GM19467 (cell line): ENCODE results near the gene MPDU1.
"Not testable (repeated sequence)": the region's sequence is repeated elsewhere in the genome, so short reads cannot be mapped to it uniquely, and the experiment has no call there.

Source experiments
- ATAC-seq: cut with Tn5 transposase; IDR thresholded peaks from one replicate; pipeline ENCODE4 v1.9.1; 2021; ENCODE audit warnings: mild to moderate bottlenecking, moderate library complexity; ENCODE audit not compliant: unreplicated experiment

The MPDU1 gene

DNA sequence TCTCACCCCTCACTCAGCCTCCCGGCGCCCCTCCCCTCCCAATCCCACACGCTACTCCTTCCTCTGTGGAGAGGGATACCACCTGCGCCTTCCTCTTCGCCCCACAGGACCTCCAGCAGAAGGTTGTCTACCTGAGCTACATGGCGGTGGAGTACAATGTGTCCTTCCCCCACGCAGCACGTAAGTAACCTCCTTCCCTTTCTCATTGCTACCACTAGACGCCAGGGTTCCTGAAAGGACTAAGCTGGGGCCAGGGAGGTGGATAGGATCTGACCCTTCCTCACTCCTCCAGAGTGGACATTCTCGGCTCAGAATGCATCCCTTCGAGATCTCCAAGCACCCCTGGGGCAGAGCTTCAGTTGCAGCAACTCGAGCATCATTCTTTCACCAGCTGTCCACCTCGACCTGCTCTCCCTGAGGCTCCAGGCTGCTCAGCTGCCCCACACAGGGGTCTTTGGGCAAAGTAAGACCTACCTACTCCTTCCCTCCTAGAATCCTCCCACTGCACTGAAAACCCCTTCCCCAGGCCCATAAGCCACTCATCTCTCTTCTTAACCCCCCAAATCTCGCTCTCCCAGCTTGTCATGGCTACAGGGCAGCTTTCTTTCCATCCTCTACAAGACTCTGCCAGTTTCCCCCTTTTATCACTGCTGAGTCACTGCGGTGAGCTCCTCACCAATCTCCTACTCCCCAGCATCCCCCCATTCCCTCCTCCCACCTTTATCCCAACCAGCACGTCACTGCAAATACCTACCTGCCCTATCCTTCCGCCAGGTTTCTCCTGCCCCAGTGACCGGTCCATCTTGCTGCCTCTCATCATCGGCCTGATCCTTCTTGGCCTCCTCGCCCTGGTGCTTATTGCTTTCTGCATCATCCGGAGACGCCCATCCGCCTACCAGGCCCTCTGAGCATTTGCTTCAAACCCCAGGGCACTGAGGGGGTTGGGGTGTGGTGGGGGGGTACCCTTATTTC is 2.8 kb upstream of the MPDU1 start:
- ATAC-seq, result no peak

GRCh38 chr17:7582396-7583252 is 1.0 kb upstream of the MPDU1 start:
- no peak for ATAC-seq

DNA sequence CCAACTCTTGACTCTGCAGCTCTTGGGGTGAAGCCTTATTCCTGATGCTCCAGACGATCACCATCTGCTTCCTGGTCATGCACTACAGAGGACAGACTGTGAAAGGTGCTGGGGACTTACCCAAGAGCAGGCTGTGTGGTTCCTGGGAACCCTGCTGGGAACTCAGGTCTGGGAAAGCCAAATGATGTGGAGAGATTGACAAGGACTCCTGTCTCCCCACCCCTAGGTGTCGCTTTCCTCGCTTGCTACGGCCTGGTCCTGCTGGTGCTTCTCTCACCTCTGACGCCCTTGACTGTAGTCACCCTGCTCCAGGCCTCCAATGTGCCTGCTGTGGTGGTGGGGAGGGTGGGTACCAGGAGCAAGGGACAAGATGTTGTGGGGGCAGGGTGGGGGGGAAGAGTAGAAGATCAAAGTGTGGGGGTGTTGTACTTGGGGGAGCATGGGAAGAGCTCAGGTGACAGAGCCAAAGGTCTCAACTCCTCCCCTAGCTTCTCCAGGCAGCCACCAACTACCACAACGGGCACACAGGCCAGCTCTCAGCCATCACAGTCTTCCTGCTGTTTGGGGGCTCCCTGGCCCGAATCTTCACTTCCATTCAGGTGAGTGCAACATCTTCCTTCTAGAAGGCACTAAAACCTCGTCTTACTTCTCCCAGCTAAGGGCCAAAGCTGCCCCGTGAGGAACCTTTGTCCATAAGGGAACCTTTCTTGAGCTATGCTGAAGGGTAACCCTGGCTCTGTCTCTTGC is 3.2 kb downstream of the MPDU1 start:
- no peak for ATAC-seq

- ATAC-seq, result no peak
Observed at GRCh38 chr17:7587420-7588151, 3.9 kb downstream of the MPDU1 start.

DNA sequence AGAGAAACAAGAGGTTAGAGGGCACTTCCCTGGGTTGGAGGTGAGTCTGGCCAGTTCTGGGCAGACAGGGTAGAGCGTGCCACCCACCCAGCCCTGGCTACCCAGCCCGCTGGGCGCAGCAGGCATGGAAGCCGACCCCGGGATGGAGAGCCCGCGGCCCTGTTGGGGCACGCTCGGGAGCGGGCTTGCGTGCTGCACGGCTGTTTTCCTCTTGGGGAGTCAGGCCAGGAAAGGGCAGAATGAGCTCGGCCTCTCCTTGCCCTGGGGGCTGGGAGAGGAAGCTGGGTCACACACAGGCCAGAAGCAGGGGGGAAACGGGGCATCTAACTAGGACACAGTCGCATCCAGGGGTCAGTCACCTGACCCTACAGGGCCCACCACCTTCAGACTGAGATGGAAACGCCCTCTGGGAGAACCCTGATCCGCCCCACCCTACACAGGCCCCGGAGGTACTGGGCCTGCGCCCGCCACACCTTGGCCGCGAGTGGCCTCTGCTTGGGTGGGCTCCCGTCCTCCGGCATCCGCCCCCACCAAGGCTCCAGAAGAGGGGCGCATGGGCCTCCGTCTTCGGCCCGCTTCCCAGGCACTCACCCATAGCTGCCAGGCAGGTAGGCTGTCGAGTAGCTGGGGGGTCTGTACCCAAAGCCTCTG is 5.0 kb downstream of the MPDU1 start:
- no peak for ATAC-seq

DNA sequence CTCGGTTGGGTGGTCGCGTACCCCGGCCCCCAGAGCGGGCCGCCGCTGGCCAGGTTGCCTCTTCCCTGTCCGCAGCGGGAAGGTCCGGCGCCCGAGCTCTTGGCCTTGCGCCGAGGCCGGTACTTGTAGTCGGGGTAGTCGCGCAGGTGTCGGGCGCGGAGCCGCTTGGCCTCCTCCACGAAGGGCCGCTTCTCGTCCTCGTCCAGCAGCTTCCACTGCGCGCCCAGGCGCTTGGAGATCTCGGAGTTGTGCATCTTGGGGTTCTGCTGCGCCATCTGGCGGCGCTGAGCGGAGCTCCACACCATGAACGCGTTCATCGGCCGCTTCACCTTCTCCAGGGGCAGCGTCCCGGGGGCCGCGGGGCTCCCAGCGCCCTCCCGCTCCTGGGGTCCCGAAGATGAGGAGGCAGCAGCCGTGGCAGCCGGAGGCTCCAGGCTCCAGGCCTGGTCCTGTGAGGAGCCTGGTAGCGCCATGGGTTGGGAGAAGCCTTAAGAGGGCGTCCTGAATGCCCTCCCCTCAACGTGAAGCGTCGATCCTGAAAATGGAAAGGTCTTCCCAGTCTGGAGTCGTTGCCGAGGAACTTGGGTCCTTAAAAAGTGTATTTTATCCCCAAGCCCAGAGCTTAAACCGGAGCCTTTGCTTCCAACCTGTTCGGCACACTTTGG is 5.7 kb downstream of the MPDU1 start:
- no peak for ATAC-seq

DNA sequence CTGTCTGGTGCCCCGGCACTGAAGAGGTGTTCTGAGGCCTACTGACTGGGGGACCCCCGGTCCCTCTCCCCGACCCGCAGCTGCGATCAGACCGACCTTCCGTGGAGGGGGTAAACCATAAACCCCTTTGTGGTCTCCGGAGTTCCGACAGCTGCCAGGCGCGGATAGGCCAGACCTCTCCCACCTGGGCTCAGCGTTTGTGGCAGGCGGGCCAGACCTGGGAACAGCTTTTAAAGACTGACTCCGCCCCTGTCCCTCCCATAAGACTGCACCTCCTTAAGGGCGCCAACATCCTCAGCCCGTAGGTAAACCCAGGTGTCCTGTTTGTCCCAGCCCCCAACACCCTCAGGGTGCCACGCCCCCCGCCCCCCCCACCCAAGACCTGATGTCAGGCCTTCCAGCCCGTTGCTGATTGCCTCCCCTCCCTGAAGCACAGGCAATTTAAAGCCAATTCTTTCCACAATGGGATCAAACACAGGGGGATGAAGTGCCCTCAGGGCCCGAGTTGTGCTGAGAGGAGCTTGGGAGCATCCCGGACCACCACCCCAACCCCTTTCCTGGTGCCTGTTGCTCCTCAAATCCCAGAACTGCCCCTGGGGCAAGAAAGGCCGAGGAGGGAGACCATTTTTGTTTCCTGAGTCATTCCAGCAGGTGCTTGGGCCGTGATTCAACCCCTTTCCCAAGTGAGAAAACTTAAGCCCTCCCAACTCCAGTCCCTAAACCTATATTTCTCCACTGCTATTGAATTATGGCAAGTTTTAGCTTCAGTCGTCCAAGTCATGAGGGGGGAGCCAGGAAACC is 6.4 kb downstream of the MPDU1 start, which contains the start of gene SOX15:
SOX15 (minus strand) TSS at position 204 of the 801 bp plus-strand sequence. CDS start 418 bp downstream, outside the sequence.
- no peak for ATAC-seq

GRCh38 chr17:7590743-7591142 is 7.1 kb downstream of the MPDU1 start:
- no peak for ATAC-seq

GRCh38 chr17:7591596-7591995 is 7.9 kb downstream of the MPDU1 start:
- no peak for ATAC-seq

GRCh38 chr17:7592422-7593021 is 8.9 kb downstream of the MPDU1 start:
- no peak for ATAC-seq

GRCh38 chr17:7593296-7593695 is 9.6 kb downstream of the MPDU1 start:
- no peak for ATAC-seq

DNA sequence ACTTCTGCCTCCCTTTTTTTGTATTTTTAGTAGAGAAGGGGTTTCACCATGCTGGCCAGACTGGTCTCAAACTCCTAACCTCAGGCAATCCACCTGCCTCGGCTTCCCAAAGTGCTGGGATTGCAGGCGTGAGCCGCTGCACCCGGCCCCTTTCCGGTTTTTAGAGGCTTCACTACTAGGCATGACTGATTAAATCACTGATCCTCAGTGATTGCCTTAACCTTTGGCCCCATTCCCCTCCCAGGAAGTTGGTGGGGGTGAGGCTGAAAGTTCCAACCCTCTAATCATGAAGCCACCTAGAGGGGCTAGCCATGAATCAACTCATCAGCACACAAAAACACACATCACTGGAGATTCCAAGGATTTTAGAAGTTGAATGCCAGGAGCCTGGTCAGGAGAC is 13.9 kb downstream of the MPDU1 start:
- not testable (repeated sequence) for ATAC-seq

DNA sequence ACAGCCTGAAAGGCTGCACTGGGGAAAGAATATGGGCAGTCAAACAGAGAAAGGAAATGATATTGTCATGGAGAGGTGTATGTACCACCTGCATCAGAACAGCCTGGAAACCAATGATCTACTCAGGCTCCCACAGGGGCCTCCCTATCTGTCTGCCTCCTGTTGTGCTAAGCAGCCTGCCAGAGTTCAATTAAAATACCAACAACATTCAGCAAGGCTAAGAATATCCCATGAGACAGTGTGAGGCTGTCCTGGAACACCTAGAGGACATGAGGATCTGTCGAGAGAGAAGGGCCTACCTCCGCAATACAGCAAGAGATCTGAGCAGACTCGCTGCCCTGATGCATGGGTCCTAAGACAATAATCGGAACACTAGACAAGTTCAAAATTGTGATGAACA is 22.6 kb downstream of the MPDU1 start:
- no peak for ATAC-seq

DNA sequence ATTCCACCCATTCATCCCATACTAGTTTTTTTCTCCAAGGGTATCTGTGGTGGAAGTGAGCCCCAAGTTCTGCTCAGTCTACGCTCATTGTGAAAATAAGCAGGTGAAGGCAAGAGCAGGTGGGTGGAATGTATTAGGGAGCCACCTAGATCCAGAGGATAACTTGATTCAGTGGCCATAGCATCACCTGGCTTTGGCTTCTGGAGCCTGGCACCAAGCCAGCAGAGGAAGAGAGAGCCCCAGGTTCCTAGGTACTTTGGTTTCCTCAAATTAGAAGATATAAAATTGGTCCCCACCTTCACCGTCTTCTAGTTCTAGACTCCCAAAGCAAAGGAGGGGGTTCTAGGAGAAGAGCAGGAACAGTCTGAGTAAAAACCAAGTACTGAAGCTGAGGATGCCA is 27.0 kb downstream of the MPDU1 start:
- ATAC-seq, result no peak

- no peak for ATAC-seq
Observed at GRCh38 chr17:7611635-7612293, 28.1 kb downstream of the MPDU1 start.

GRCh38 chr17:7612294-7612640 is 28.6 kb downstream of the MPDU1 start:
- no peak for ATAC-seq

- ATAC-seq, result no peak
Observed at GRCh38 chr17:7613769-7614424, 30.2 kb downstream of the MPDU1 start.
